Stomach (tissue), 4 donors: ENCODE results near the gene IL17RB.

Source experiments
- EP300 ChIP-seq: sonication (generic); formaldehyde crosslinking; IDR thresholded peaks from one replicate; pipeline ENCODE4 v1.6.1; 2017; ENCODE audit warnings: antibody characterized with exemption
- POLR2A ChIP-seq, 4 donors: fragments of 450-650 bp; IDR thresholded peaks; one replicate each; pipeline ENCODE4 v1.6.1; 2016; ENCODE audit warnings: antibody characterized with exemption in 4 of 4, control low read depth in 2 of 4, mild to moderate bottlenecking in 1 of 4, moderate library complexity in 1 of 4
- POLR2AphosphoS5 ChIP-seq, 3 donors: sonication (generic); formaldehyde crosslinking; IDR thresholded peaks; one replicate each; pipeline ENCODE4 v1.6.1; 2016; ENCODE audit warnings: antibody characterized with exemption in 3 of 3
- TF ChIP-seq, protein P1 (sequence below), 7 experiments: fragments of 450-650 bp in 4 of 7; fragments of 200-600 bp in 3 of 7; sonication (generic) in 3 of 7; IDR thresholded peaks; one replicate each; pipeline ENCODE4 v1.5.1; 2016 to 2019; ENCODE audit warnings: antibody characterized with exemption in 7 of 7, control low read depth in 2 of 7, mild to moderate bottlenecking in 1 of 7

DNA sequence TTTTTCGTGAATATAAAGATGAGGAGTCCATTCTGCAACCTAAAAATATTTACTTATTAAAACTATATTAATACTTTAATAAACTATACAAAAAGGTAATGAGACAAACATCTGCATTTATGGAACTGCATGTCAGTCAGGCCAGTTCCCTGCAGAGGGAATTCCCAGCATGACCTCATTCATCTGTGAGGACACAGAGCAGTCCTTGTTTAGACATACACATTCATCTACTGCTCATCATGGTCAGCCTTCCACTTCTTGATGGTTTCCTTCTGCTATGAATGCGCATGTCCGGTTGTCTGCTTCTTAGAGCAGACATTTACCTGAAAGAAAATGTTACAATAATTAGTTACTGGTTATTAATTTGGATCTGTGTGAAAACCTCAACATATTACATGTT lies 38.9 kb downstream of the IL17RB start:
- TF ChIP-seq, protein P1, sequence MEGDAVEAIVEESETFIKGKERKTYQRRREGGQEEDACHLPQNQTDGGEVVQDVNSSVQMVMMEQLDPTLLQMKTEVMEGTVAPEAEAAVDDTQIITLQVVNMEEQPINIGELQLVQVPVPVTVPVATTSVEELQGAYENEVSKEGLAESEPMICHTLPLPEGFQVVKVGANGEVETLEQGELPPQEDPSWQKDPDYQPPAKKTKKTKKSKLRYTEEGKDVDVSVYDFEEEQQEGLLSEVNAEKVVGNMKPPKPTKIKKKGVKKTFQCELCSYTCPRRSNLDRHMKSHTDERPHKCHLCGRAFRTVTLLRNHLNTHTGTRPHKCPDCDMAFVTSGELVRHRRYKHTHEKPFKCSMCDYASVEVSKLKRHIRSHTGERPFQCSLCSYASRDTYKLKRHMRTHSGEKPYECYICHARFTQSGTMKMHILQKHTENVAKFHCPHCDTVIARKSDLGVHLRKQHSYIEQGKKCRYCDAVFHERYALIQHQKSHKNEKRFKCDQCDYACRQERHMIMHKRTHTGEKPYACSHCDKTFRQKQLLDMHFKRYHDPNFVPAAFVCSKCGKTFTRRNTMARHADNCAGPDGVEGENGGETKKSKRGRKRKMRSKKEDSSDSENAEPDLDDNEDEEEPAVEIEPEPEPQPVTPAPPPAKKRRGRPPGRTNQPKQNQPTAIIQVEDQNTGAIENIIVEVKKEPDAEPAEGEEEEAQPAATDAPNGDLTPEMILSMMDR (IDR thresholded peaks at IDR 0.05), result no peak
- no peak for TF ChIP-seq POLR2AphosphoS5 (IDR thresholded peaks at IDR 0.05)
- TF ChIP-seq POLR2A (IDR thresholded peaks at IDR 0.05), result no peak
- no peak for TF ChIP-seq EP300
